ENCODE data around the gene GPR137B. TPM values are rescaled to one million over a fixed set of nuclear protein-coding genes. Genes with fewer than 3 reads are reported as not detected.
A peak's percentile ranks its signal among the peaks of the same experiment; 100 is the strongest.

Gene GPR137B
- total and polyA plus RNA-seq, 2 of the 13 experiments (the other 11 are each of a cell fraction or from before 2014, with no cell fraction given), result 0.31 to 0.41 TPM

DNA sequence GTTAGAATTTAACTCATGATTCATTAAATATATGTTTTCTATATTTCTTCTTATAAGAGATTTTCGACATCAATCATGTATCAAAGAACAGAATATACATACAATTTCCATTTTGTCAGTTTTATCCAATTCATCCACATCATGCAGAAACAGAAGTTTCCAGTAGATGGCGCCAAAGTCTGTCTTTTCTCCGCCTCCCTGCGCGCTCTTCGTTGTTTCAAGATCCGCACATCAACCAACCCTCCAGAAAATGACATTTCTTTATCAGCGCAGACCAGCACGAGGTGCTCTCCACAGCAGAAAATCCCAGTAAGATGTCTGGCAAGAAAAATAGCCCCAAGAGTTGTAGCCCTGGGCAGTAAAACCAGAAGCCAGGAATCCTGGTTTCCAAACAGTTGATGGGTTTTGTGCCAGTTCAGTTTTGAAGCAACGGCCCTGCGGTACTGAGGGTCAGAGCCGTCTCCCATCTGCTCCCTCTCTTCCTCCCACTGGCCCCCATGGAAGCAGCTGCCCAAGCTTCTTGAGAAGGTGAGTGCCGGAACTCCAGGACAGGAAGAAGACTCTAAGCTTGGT, 38.6 kb upstream of the GPR137B start:
- WGBS (ENCODE audit: low lambda C conversion rate), result 18% methylated on average over 13 of the region's 13 CpGs
- H3K9me3 ChIP-seq (ENCODE audit: low read length), result no peaks in the 10 kb centered on the region
- ATAC-seq (peak; percentile 33), FAIRE-seq (peak; percentile 32), DNase-seq (ENCODE audit: low spot score) (peak; percentile 42)
- H3K36me3 ChIP-seq (replicated peaks in 1 of 2; ENCODE audit: control insufficient read depth in 1 of 2, insufficient read depth in 2 of 2, low read length in 2 of 2), result no peaks in the 10 kb centered on the region
- intact Hi-C loops (cut with micrococcal nuclease; ENCODE audit: unreplicated experiment) (loop anchor here (1.0 to 10.0 kb wide), 6 partner anchors 208 to 1021 kb away; no protein-coding TSS in a partner anchor), in situ Hi-C loops (cut with HindIII; ENCODE audit: extremely low pct_ligation_motif_present, low pct_unique_long_range_greater_than_20kb) (loop anchor here (5.0 to 25.0 kb wide), 6 partner anchors 389 to 1459 kb away; no protein-coding TSS in a partner anchor)
- no peaks in the 10 kb centered on the region for H4K20me1 ChIP-seq (ENCODE audit: insufficient read depth, low read length)
- H3K9ac ChIP-seq (ENCODE audit: insufficient read depth, low read depth, low read length), result no peak overlapping the region
- CTCF ChIA-PET (ENCODE audit: low intra/inter-chr PET ratio, low total read pairs), result interaction anchor here (0.7 to 1.6 kb wide), 3 partner anchors 348 to 1021 kb away, joined by 3 to 10 read pairs (median 4); no protein-coding TSS in a partner anchor
- H3K4me1 ChIP-seq (ENCODE audit: insufficient read depth, low read length), result peaks cover 32% of the 10 kb centered on the region
- peak overlapping the region; percentile 54 for H3K4me2 ChIP-seq (ENCODE audit: low read depth, low read length)
- BruUV-seq (replicated peaks), result no TSS peak
- no peak overlapping the region for H3K27ac ChIP-seq (ENCODE audit: extremely low read length, insufficient read depth, low read length)
- H3K79me2 ChIP-seq (ENCODE audit: insufficient read depth, low read length), result no peaks in the 10 kb centered on the region
- H3K27me3 ChIP-seq (ENCODE audit: control insufficient read depth in 1 of 2, insufficient read depth in 2 of 2, low read length in 2 of 2), result peaks cover 2 to 5% of the 10 kb centered on the region in 2 experiments; a peak in 1 of 5 replicates
- peak overlapping the region; percentile 23 for H2AFZ ChIP-seq (ENCODE audit: low read length)
- TF ChIP-seq RAD21 (CRISPR knock-in tag; IDR thresholded peaks at IDR 0.05) (peak; percentile 68), MEIS2 (CRISPR knock-in tag; IDR thresholded peaks at IDR 0.05) (no peak), STAG1 (CRISPR knock-in tag; IDR thresholded peaks at IDR 0.05) (peak; percentile 89), SMC3 (IDR thresholded peaks at IDR 0.05; ENCODE audit: low read length) (peak; percentile 72)
- TF ChIP-seq, protein P1, sequence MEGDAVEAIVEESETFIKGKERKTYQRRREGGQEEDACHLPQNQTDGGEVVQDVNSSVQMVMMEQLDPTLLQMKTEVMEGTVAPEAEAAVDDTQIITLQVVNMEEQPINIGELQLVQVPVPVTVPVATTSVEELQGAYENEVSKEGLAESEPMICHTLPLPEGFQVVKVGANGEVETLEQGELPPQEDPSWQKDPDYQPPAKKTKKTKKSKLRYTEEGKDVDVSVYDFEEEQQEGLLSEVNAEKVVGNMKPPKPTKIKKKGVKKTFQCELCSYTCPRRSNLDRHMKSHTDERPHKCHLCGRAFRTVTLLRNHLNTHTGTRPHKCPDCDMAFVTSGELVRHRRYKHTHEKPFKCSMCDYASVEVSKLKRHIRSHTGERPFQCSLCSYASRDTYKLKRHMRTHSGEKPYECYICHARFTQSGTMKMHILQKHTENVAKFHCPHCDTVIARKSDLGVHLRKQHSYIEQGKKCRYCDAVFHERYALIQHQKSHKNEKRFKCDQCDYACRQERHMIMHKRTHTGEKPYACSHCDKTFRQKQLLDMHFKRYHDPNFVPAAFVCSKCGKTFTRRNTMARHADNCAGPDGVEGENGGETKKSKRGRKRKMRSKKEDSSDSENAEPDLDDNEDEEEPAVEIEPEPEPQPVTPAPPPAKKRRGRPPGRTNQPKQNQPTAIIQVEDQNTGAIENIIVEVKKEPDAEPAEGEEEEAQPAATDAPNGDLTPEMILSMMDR (CRISPR knock-in tag; IDR thresholded peaks at IDR 0.05), result peak; percentile 82
- TF ChIP-seq, protein P2, sequence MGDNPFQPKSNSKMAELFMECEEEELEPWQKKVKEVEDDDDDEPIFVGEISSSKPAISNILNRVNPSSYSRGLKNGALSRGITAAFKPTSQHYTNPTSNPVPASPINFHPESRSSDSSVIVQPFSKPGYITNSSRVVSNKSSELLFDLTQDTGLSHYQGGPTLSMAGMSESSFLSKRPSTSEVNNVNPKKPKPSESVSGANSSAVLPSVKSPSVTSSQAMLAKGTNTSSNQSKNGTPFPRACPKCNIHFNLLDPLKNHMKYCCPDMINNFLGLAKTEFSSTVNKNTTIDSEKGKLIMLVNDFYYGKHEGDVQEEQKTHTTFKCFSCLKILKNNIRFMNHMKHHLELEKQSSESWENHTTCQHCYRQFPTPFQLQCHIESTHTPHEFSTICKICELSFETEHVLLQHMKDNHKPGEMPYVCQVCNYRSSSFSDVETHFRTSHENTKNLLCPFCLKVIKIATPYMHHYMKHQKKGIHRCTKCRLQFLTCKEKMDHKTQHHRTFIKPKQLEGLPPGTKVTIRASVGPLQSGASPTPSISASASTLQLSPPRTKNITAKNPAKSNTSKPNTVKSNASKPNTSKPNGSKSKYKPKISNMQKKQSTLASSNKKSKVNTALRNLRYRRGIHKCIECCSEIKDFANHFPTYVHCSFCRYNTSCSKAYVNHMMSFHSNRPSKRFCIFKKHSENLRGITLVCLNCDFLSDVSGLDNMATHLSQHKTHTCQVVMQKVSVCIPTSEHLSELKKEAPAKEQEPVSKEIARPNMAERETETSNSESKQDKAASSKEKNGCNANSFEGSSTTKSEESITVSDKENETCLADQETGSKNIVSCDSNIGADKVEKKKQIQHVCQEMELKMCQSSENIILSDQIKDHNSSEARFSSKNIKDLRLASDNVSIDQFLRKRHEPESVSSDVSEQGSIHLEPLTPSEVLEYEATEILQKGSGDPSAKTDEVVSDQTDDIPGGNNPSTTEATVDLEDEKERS (CRISPR knock-in tag; IDR thresholded peaks at IDR 0.05), result no peak
- H3K4me3 ChIP-seq (replicated peaks in 1 of 3; ENCODE audit: insufficient read depth in 1 of 3, low read depth in 2 of 3, low read length in 3 of 3), result no peak overlapping the region
- POLR2A ChIA-PET, result interaction anchor here (0.7 kb wide), 1 partner anchor 1458 kb away, joined by 3 read pairs; no protein-coding TSS in a partner anchor

Measured in HepG2 (cell line).